Vagina (tissue), 2 donors: Measurements from ENCODE around the gene CERK. TPM values are rescaled to one million over a fixed set of nuclear protein-coding genes. Genes with fewer than 3 reads are reported as not detected.

Source experiments
- DNase-seq, 2 donors: peaks; one replicate each; pipeline ENCODE4 v3.0.0-alpha.2; 2017; ENCODE audit errors: extremely low spot score in 2 of 2
- H3K27ac ChIP-seq: fragments of 200-600 bp; sonication (generic); one replicate; pipeline ENCODE4 v1.5.1; 2019
- H3K27me3 ChIP-seq: fragments of 200-600 bp; sonication (generic); one replicate; pipeline ENCODE4 v1.5.1; 2019
- H3K36me3 ChIP-seq, 2 donors: fragments of 200-600 bp; sonication (generic); one replicate each; pipeline ENCODE4 v1.5.1; 2017 to 2019
- H3K4me1 ChIP-seq: fragments of 200-600 bp; sonication (generic); one replicate; pipeline ENCODE4 v1.5.1; 2019
- H3K4me3 ChIP-seq, 2 donors: fragments of 200-600 bp; sonication (generic); 1 replicate in 1 of 2; 2 replicates in 1 of 2; pipeline ENCODE4 v1.5.1; 2016 to 2019
- H3K9me3 ChIP-seq: fragments of 200-600 bp; sonication (generic); one replicate; pipeline ENCODE4 v1.5.1; 2019
- POLR2A ChIP-seq, 2 donors: fragments of 450-650 bp; IDR thresholded peaks; one replicate each; pipeline ENCODE4 v1.6.1; 2017; ENCODE audit warnings: antibody characterized with exemption in 2 of 2, mild to moderate bottlenecking in 2 of 2, moderate library complexity in 2 of 2
- POLR2AphosphoS5 ChIP-seq, 2 donors: sonication (generic); formaldehyde crosslinking; IDR thresholded peaks; one replicate each; pipeline ENCODE4 v1.9.0; 2017; ENCODE audit warnings: antibody characterized with exemption in 2 of 2, mild to moderate bottlenecking in 2 of 2, low read depth in 1 of 2; ENCODE audit not compliant: insufficient read depth in 1 of 2
- intact Hi-C: fragments of 100-400 bp; cut with DNase I; formaldehyde crosslinking; loops from one replicate; pipeline ENCODE4 v1.15.1; 2023
- total RNA-seq: library from RNA; depleted of rRNA; stranded (reverse); fragments of >200 nt; gene quantifications from one replicate; pipeline ENCODE4 v1.2.3, GENCODE V29; 2016
- TF ChIP-seq, protein P1 (sequence below), 3 experiments: fragments of 450-650 bp in 2 of 3; fragments of 200-600 bp in 1 of 3; sonication (generic) in 1 of 3; IDR thresholded peaks; one replicate each; pipeline ENCODE4 v1.5.1; 2017 to 2019; ENCODE audit warnings: antibody characterized with exemption in 3 of 3, mild to moderate bottlenecking in 2 of 3, moderate library complexity in 2 of 3

The CERK gene
- total RNA-seq, 1 donor from 2014 or later: 37.3 TPM

GRCh38 chr22:46686221-46687047 is 51.6 kb downstream of the CERK start:
- Histone ChIP-seq H3K27me3 (no peaks in the 10 kb centered on the region), H3K4me1 (no peaks in the 10 kb centered on the region), H3K4me3 (no peak overlapping the region), H3K27ac (no peak overlapping the region), H3K9me3 (no peaks in the 10 kb centered on the region), H3K36me3 (peaks cover 0 to 40% of the 10 kb centered on the region in 2 donors)
- DNase-seq: no peak
- intact Hi-C loops: no loop called here
- no peak for TF ChIP-seq POLR2A (IDR thresholded peaks at IDR 0.05)
- TF ChIP-seq, protein P1, sequence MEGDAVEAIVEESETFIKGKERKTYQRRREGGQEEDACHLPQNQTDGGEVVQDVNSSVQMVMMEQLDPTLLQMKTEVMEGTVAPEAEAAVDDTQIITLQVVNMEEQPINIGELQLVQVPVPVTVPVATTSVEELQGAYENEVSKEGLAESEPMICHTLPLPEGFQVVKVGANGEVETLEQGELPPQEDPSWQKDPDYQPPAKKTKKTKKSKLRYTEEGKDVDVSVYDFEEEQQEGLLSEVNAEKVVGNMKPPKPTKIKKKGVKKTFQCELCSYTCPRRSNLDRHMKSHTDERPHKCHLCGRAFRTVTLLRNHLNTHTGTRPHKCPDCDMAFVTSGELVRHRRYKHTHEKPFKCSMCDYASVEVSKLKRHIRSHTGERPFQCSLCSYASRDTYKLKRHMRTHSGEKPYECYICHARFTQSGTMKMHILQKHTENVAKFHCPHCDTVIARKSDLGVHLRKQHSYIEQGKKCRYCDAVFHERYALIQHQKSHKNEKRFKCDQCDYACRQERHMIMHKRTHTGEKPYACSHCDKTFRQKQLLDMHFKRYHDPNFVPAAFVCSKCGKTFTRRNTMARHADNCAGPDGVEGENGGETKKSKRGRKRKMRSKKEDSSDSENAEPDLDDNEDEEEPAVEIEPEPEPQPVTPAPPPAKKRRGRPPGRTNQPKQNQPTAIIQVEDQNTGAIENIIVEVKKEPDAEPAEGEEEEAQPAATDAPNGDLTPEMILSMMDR (IDR thresholded peaks at IDR 0.05): no peak

DNA sequence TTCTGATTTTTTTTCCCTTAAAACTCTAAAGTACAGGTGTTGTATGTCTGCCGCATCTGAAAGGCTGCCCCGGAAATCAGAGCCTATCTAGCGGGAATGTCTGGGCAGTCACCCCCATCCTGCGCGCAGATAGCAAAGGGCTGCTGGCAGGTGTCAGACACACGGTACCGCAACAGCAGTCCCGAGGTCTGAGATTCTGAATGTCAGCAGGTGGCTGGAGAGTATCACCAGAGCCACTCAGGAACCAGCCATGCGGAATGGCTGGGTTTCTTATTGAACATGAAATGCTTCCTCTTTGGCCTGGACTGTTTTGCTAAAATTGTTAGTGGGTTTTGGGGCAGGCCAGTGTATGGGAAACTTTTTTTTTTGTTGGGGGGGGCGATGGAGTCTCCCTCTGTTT is 53.3 kb downstream of the CERK start:
- Histone ChIP-seq H3K27me3 (no peaks in the 10 kb centered on the region), H3K36me3 (peaks cover 0 to 23% of the 10 kb centered on the region in 2 donors), H3K4me3 (no peak overlapping the region), H3K9me3 (no peaks in the 10 kb centered on the region), H3K4me1 (no peaks in the 10 kb centered on the region), H3K27ac (no peak overlapping the region)
- no peak for TF ChIP-seq POLR2A (IDR thresholded peaks at IDR 0.05)
- no peak for TF ChIP-seq POLR2AphosphoS5 (IDR thresholded peaks at IDR 0.05; ENCODE audit: insufficient read depth in 1 of 2, low read depth in 1 of 2)
- TF ChIP-seq, protein P1 (IDR thresholded peaks at IDR 0.05): no peak
- intact Hi-C loops: no loop called here
- no peak for DNase-seq

DNA sequence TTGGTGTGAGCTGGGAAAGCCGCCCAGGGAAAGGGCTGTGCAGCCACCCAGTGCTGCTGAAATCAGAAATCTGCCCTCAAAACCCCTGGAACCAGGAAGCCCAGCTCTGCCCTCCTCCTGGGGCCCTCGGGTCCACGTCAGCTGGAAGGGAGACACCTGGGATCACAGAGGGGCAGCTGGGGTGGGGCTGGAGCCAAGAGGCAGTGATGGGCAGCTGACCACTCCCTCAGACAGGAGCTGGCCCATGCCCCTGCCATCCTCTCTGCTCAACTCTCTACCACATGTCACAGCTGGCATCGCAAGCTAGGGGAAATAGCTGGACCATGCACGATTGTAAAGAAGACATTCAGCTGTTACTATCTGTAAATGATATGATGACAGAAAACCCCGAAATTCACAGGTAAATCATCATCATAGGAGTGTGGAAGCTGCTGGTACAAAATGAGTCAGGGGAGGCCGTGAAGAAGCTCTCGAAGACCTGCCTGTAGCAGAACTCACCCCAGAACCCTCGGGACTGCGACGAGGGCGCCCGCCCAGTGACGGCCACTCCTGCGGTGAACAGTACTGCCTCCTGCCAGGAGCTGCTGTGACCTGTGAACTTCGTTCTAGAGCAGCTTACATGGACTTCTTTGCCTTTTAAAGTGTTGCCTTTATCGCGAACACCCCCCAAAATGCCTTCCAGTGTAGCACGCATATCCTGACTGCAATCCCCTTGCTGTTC is 55.9 kb downstream of the CERK start:
- Histone ChIP-seq H3K27me3 (no peaks in the 10 kb centered on the region), H3K27ac (no peak overlapping the region), H3K4me1 (peaks cover 5% of the 10 kb centered on the region), H3K4me3 (no peak overlapping the region), H3K36me3 (peaks cover 0 to 14% of the 10 kb centered on the region in 2 donors), H3K9me3 (no peaks in the 10 kb centered on the region)
- DNase-seq: no peak
- TF ChIP-seq POLR2A (IDR thresholded peaks at IDR 0.05) (no peak), POLR2AphosphoS5 (IDR thresholded peaks at IDR 0.05; ENCODE audit: insufficient read depth in 1 of 2, low read depth in 1 of 2) (no peak)
- TF ChIP-seq, protein P1 (IDR thresholded peaks at IDR 0.05): no peak
- intact Hi-C loops: no loop called here

DNA sequence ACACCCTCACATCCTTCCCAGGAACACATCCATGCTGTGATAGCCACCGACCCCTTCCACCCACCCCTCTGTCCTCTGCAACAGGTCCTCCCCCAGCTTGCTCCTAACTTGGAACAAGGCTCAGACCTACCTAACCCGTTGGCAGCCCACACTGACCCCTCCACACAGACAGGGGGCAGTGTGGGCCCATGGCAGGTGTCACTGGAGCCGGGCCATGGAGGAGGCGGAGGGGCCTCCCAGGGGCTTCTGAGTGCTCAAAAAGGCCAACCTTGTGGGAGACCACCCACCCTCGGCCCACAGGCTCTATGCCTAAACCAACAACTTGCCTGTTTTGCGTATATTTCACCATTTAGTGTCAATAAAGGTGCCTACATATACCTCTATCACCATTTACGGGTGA is 57.0 kb downstream of the CERK start:
- Histone ChIP-seq H3K9me3 (no peaks in the 10 kb centered on the region), H3K4me1 (peaks cover 5% of the 10 kb centered on the region), H3K27ac (no peak overlapping the region), H3K27me3 (no peaks in the 10 kb centered on the region), H3K4me3 (no peak overlapping the region), H3K36me3 (peaks cover 0 to 6% of the 10 kb centered on the region in 2 donors)
- intact Hi-C loops: no loop called here
- TF ChIP-seq, protein P1 (IDR thresholded peaks at IDR 0.05): no peak
- no peak for TF ChIP-seq POLR2A (IDR thresholded peaks at IDR 0.05)
- TF ChIP-seq POLR2AphosphoS5 (IDR thresholded peaks at IDR 0.05; ENCODE audit: insufficient read depth in 1 of 2, low read depth in 1 of 2): no peak
- DNase-seq: no peak
